Keratinocyte (primary cell): ENCODE results near the gene RBM44. TPM values are rescaled to one million over a fixed set of nuclear protein-coding genes. Genes with fewer than 3 reads are reported as not detected.

ENCODE experiments used
- DNase-seq: peaks from one replicate; pipeline ENCODE4 v3.0.0-alpha.2; 2011; ENCODE audit warnings: low read depth, missing footprints, low spot score
- FAIRE-seq: peaks from 2 replicates; lab custom pipeline; 2011; peaks lifted over from hg19 to GRCh38; lab: Jason Lieb, UNC
- H2AFZ ChIP-seq: 2 replicates; pipeline ENCODE4 v1.6.0; 2012; ENCODE audit warnings: low read length, control low read depth, inconsistent platforms; ENCODE audit not compliant: control insufficient read depth
- H3K27ac ChIP-seq: 2 replicates; pipeline ENCODE4 v1.5.1; 2011; ENCODE audit warnings: low read length; ENCODE audit not compliant: control insufficient read depth, insufficient read depth
- H3K27me3 ChIP-seq: 3 replicates; pipeline ENCODE4 v1.6.0; 2011; ENCODE audit warnings: low read length; ENCODE audit not compliant: control insufficient read depth, insufficient read depth; ENCODE audit errors: extremely low read depth
- H3K36me3 ChIP-seq, 2 experiments: 2 replicates in 1 of 2; 3 replicates in 1 of 2; pipeline ENCODE4 v1.5.1; 2011; ENCODE audit warnings: low read length in 2 of 2, mild to moderate bottlenecking in 1 of 2; ENCODE audit not compliant: control insufficient read depth in 2 of 2, insufficient read depth in 2 of 2; ENCODE audit errors: extremely low read depth in 1 of 2
- H3K4me1 ChIP-seq: 3 replicates; pipeline ENCODE4 v1.5.1; 2011; ENCODE audit warnings: low read length; ENCODE audit not compliant: control insufficient read depth, insufficient read depth; ENCODE audit errors: extremely low read depth
- H3K4me2 ChIP-seq: 3 replicates; pipeline ENCODE4 v1.6.0; 2011; ENCODE audit warnings: low read depth, low read length; ENCODE audit not compliant: control insufficient read depth, insufficient read depth; ENCODE audit errors: extremely low read depth
- H3K4me3 ChIP-seq, 3 experiments: fragments of 200-600 bp in 1 of 3; sonication (generic) in 1 of 3; 2 replicates in 2 of 3; 3 replicates in 1 of 3; pipeline ENCODE4 v1.5.1; 2011 to 2016; ENCODE audit warnings: low read length in 3 of 3, mild to moderate bottlenecking in 3 of 3, control low read depth in 2 of 3, inconsistent platforms in 1 of 3, low read depth in 1 of 3, mixed read lengths in 1 of 3, mixed run types in 1 of 3, moderate library complexity in 1 of 3; ENCODE audit not compliant: control insufficient read depth in 2 of 3, insufficient read depth in 2 of 3; ENCODE audit errors: extremely low read depth in 1 of 3
- H3K79me2 ChIP-seq: 2 replicates; pipeline ENCODE4 v1.6.0; 2012; ENCODE audit warnings: low read length; ENCODE audit not compliant: control insufficient read depth, insufficient read depth
- H3K9ac ChIP-seq: 3 replicates; pipeline ENCODE4 v1.6.0; 2011; ENCODE audit warnings: low read length; ENCODE audit not compliant: control insufficient read depth, insufficient read depth; ENCODE audit errors: extremely low read depth
- H3K9me1 ChIP-seq: 3 replicates; pipeline ENCODE4 v1.6.0; 2011; ENCODE audit warnings: low read length; ENCODE audit not compliant: control insufficient read depth, insufficient read depth; ENCODE audit errors: extremely low read depth
- H3K9me3 ChIP-seq: 2 replicates; pipeline ENCODE4 v1.5.1; 2012; ENCODE audit warnings: low read depth, low read length; ENCODE audit not compliant: control insufficient read depth
- H4K20me1 ChIP-seq: 3 replicates; pipeline ENCODE4 v1.6.0; 2011; ENCODE audit warnings: low read length; ENCODE audit not compliant: control insufficient read depth, insufficient read depth; ENCODE audit errors: extremely low read depth
- EZH2 ChIP-seq: IDR thresholded peaks from one replicate; pipeline ENCODE4 v1.6.1; 2012; ENCODE audit warnings: inconsistent platforms, mild to moderate bottlenecking, low read length, moderate library complexity
- dilution Hi-C: fragments of 300-500 bp; cut with MboI; formaldehyde crosslinking; loops from one replicate; pipeline ENCODE4 v1.7.0; 2020; ENCODE audit warnings: low sequenced_read_pairs; ENCODE audit not compliant: extremely low pct_ligation_motif_present
- polyA plus RNA-seq, 5 experiments: library from polyadenylated mRNA; depleted of rRNA in 3 of 5; stranded (reverse) in 3 of 5; stranded (forward) in 1 of 5; unstranded in 1 of 5; fragments of >200 nt; gene quantifications; 1 replicate in 1 of 5; 2 replicates in 3 of 5; 3 replicates in 1 of 5; pipeline versions ENCODE4 v1.2.1 to v1.2.3, GENCODE V29; 2011 to 2012; ENCODE audit warnings: missing spikeins in 2 of 5, low read depth in 1 of 5, low replicate concordance in 1 of 5
- TF ChIP-seq, protein P1 (sequence below), 3 experiments: IDR thresholded peaks in 1 of 3; conservative IDR thresholded peaks in 1 of 3; optimal IDR thresholded peaks in 1 of 3; 2 replicates in 2 of 3; 3 replicates in 1 of 3; pipeline versions ENCODE3 to v1.5.1; 2011; ENCODE audit warnings: low read length in 3 of 3, mild to moderate bottlenecking in 3 of 3, moderate library complexity in 2 of 3, control low read depth in 1 of 3, inconsistent platforms in 1 of 3; ENCODE audit not compliant: insufficient read depth in 2 of 3; ENCODE audit errors: extremely low read depth in 1 of 3

The RBM44 gene
- polyA plus RNA-seq, 1 donor (not counting 4 experiments of a cell fraction or from before 2014, with no cell fraction given), result 0.14 TPM

DNA sequence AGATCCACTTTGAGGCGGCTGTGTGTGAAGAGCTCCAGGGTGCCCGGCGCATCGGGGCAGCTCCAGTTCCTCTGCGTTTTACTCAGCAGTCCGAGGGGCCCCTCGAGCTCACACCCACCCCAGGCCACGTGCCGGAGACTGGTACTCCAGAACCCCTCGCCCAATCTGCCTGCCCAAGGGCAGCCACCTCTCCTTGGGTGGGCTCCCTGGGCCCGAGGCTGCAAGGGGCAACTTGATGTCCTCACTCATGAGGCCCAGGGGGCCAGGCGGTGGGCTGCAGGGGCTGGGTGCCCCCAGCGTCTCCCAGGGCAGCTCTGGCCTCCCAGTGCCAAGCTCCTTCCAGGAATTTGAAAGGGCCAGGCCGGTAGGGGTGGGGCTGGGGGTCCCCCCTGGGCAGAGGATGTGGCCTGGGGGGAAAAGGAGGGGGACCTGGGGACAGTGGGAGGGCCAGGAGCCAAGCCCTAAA is 77.5 kb downstream of the RBM44 start:
- H3K4me1 ChIP-seq, result peaks cover 38% of the 10 kb centered on the region
- dilution Hi-C loops, result no loop called here
- TF ChIP-seq EZH2, result no peak
- TF ChIP-seq, protein P1, sequence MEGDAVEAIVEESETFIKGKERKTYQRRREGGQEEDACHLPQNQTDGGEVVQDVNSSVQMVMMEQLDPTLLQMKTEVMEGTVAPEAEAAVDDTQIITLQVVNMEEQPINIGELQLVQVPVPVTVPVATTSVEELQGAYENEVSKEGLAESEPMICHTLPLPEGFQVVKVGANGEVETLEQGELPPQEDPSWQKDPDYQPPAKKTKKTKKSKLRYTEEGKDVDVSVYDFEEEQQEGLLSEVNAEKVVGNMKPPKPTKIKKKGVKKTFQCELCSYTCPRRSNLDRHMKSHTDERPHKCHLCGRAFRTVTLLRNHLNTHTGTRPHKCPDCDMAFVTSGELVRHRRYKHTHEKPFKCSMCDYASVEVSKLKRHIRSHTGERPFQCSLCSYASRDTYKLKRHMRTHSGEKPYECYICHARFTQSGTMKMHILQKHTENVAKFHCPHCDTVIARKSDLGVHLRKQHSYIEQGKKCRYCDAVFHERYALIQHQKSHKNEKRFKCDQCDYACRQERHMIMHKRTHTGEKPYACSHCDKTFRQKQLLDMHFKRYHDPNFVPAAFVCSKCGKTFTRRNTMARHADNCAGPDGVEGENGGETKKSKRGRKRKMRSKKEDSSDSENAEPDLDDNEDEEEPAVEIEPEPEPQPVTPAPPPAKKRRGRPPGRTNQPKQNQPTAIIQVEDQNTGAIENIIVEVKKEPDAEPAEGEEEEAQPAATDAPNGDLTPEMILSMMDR (optimal IDR thresholded peaks at IDR 0.05 in 1 of 3, IDR thresholded peaks at IDR 0.05 in 1 of 3, conservative IDR thresholded peaks at IDR 0.05 in 1 of 3; ENCODE audit: extremely low read depth in 1 of 3, insufficient read depth in 2 of 3, low read length in 3 of 3), result no peak
- H3K27me3 ChIP-seq, result no peaks in the 10 kb centered on the region
- no peaks in the 10 kb centered on the region for H3K79me2 ChIP-seq
- no peak overlapping the region for H2AFZ ChIP-seq
- H3K9me3 ChIP-seq, result no peaks in the 10 kb centered on the region
- H3K9ac ChIP-seq, result no peak overlapping the region
- FAIRE-seq (no peak), DNase-seq (no peak)
- H3K4me2 ChIP-seq, result no peak overlapping the region
- H3K36me3 ChIP-seq, result no peaks in the 10 kb centered on the region
- no peak overlapping the region for H3K4me3 ChIP-seq
- no peak overlapping the region for H3K27ac ChIP-seq
- peaks cover 4% of the 10 kb centered on the region for H3K9me1 ChIP-seq
- no peaks in the 10 kb centered on the region for H4K20me1 ChIP-seq

DNA sequence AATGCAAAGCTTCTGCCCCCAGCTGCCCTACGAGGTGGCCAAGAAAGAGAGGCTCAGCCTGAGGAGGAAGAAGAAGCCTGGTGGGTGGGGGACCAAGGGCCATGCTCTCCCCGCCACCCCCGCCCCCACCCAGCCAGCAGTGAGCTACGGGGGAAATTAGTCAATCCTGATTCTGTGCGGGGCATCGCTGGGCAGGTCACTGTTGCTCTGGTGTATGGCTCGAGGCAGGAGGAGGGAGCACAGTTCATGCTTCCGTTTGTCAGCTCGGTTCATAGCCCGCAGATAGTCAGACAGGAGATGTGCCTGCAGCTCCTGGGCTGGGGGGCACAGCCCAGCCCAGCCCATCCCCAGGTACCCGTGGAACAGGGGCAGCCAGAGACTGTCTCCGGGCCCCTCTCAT is 78.0 kb downstream of the RBM44 start:
- Histone ChIP-seq H3K4me2 (no peak overlapping the region), H2AFZ (no peak overlapping the region), H3K4me1 (peaks cover 38% of the 10 kb centered on the region), H3K36me3 (no peaks in the 10 kb centered on the region), H3K27me3 (no peaks in the 10 kb centered on the region), H3K9ac (no peak overlapping the region), H3K9me3 (no peaks in the 10 kb centered on the region), H3K27ac (no peak overlapping the region), H3K79me2 (no peaks in the 10 kb centered on the region), H3K9me1 (peaks cover 4% of the 10 kb centered on the region), H4K20me1 (no peaks in the 10 kb centered on the region), H3K4me3 (no peak overlapping the region)
- DNase-seq (no peak), FAIRE-seq (no peak)
- dilution Hi-C loops, result no loop called here
- TF ChIP-seq EZH2, result no peak
- TF ChIP-seq, protein P1 (optimal IDR thresholded peaks at IDR 0.05 in 1 of 3, IDR thresholded peaks at IDR 0.05 in 1 of 3, conservative IDR thresholded peaks at IDR 0.05 in 1 of 3; ENCODE audit: extremely low read depth in 1 of 3, insufficient read depth in 2 of 3, low read length in 3 of 3), result no peak
